Measurements from ENCODE around the gene MAN2A2.
"Not testable (repeated sequence)": the region's sequence is repeated elsewhere in the genome, so short reads cannot be mapped to it uniquely, and the experiment has no call there.

Gene MAN2A2

DNA sequence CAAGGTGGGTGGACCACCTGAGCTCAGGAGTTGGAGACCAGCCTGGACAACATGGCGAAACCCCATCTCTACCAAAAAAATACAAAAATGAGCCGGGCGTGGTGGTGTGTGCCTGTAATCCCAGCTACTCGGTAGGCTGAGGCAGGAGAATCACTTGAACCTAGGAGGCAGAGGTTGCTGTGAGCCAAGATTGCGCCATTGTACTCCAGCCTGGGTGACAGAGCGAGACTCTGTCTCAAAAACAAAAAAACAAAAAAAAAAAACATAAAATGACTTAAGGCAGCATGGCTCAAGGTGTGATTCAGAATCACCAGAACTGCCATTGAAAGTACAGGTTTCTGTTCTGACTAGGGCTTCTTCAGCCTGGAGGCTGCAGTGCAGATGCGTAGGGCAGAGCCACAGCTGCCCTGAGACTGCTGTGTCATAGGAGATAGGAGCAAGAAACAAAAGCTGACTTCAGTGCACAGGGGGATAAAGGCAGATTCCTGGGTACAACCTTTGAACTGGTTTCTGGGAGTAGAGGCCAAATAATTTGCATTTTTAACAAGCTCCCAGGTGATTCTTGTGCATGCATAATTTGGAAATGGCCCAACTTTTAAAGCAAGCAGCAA is 19.7 kb downstream of the MAN2A2 start:
- not testable (repeated sequence) for DNase-seq

GRCh38 chr15:90924375-90924774 is 21.3 kb downstream of the MAN2A2 start:
- no peak for DNase-seq

DNA sequence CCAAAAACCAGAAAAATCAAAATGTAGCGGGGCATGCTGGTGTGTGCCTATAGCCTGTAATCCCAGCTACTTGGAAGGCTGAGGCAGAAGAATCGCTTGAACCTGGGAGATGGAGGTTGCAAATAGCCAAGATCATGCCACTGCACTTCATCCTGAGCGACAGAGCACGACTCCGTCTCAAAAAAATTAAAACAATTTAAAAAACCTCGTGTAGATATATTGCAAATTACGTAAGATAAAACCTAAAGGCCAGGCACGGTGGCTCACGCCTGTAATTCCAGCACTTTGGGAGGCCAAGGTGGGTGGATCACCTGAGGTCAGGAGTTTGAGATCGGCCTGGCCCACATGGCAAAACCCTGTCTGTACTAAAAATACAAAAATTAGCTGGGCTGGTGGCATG is 23.7 kb downstream of the MAN2A2 start:
- not testable (repeated sequence) for DNase-seq

GRCh38 chr15:90928106-90928505 is 25.0 kb downstream of the MAN2A2 start:
- not testable (repeated sequence) for DNase-seq

DNA sequence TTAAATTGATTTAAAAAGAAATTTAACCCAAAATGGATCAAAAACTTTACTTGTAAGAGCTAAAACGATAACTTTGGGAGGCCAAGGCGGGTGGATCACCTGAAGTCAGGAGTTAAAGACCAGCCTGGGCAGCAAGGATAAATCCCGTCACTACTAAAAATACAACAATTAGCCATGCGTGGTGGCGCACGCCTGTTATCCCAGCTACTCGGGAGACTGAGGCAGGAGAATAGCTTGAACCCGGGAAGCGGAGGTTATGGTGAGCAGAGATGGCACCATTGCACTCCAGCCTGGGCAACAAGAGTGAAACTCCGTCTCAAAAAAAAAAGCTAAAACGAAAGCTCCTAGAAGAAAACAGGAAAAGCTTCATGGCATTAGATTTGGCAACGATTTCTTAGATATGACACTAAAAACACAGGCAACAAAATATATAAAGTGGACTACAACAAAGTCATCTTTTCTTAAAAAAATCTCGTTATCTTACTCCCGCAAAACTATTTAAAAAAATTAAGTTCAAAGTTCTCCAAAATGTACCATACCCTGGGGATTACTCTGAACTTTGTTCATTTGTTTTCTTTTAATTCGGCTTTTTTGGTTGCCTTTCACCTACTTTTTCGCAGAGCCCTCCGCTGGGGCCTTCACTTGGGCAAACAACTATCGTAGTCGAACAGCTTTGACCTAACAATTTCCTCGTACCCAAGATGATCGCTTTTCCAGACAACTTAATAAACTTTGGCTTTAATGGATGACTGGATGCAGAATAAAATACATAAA is 26.3 kb downstream of the MAN2A2 start:
- no peak for DNase-seq

- no peak for DNase-seq
Observed at GRCh38 chr15:90930861-90931574, 27.9 kb downstream of the MAN2A2 start.

GRCh38 chr15:90931575-90931827 is 28.4 kb downstream of the MAN2A2 start:
- no peak for DNase-seq

DNA sequence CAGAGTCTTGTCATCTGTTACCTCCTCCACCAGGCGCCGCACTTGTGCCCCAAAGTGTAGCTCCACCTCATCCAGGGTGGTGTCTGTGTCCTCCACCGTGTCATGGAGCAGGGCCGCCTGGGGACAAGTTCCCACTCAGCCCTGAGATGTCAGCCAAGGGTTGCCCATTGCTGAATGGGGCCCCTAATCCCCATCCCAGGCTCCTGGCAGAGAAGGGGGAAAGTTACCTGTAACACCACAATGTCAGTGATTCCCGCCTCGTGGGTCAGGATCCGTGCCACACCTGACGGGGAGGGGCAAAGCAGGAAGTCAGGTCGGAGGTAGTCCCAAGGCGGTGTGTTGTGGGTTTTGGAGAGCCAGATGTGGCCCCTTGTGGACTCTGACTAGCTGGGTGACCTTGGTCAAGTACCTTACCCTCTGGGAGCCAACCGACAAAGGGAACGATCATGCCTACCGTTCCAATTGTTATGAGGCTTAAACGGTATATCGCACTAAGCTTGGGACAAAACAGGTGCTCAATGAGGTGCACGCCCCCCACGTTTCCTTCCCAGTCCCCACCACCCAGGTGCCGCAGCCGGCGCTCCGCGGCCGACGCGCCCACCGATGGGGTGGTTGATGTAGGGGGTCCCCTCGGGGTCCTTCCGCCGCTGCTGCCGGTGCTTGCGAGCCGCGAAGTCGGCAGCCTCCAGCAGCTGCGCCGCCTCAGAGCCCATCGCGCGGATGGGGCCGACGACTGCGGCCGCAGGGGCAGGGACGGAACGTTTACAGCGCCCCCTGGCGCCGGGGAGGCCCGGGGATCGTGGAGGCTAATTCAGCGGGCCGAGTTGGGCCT is 28.9 kb downstream of the MAN2A2 start, which contains the start of gene HDDC3:
HDDC3 (minus strand) TSS at position 722 of the 832 bp plus-strand sequence; CDS start at position 713, 9 bp downstream.
- peak; percentile 93 for DNase-seq

- DNase-seq = no peak
Observed at GRCh38 chr15:90932660-90932991, 29.5 kb downstream of the MAN2A2 start.

GRCh38 chr15:90933301-90933700 is 30.2 kb downstream of the MAN2A2 start:
- no peak for DNase-seq

- peak; percentile 83 for DNase-seq
Observed at GRCh38 chr15:90934256-90934948, 31.3 kb downstream of the MAN2A2 start.

- DNase-seq = peak; percentile 93
Observed at GRCh38 chr15:90934949-90935751, 32.0 kb downstream of the MAN2A2 start, which contains the start of gene UNC45A. UNC45A (plus strand) TSS chr15:90935285; CDS start chr15:90935325, 40 bp downstream.

DNA sequence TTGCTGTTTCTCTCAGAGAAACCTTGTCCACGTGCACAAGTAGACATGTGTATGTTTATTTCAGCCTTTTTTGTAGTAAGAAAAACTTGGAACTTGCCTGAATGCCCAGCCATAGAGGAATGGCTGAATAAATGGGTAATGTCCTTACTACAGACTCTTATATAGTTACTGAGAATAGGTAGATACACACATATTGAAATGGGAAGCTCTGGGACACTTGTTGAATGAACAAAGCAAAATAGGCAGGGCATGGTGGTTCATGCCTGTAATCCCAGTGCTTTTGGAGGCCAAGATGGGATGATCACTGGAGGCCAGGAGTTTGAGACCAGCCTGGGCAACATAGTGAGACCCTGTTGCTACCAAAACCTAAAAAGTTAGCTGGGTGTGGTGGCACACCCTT is 33.7 kb downstream of the MAN2A2 start:
- no peak for DNase-seq

- no peak for DNase-seq
Observed at GRCh38 chr15:90938261-90938660, 35.2 kb downstream of the MAN2A2 start.

DNA sequence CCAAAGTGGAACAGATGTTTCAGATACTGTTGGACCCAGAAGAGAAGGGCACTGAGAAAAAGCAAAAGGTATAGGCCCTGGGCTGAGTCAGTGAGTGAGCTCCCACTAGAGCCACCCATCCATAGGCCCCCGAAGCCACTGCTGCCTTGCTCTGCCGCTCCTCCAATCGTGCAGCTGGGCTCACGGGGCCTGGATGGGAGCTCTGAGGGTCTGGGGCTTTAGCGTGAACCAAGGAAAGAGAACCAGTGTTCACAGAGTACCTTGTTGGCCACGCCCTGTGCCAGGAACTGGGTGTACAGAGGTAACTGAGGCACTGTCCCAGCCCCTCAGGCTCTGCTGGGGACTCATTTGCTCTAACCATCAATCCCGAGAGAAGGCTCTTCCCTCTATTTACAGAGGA is 36.7 kb downstream of the MAN2A2 start:
- no peak for DNase-seq

DNA sequence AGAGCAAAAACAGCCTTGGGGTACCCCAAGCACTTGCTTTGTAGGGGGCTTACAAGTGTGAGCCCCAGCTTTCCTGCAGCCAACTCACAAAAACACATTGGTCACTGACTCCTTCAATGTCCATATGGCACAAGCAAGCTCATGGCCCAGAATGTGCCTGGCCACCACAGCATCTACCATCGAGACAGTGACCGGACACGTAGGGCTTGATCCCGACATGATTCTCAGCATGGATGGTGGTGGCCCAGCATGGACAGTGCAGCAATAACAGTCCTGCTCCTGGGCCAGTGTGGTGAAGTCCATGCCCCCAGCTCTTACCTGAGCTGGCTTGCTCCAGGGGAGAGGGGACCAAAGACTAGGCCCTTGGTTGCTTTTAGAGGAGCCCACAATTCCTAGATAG is 37.9 kb downstream of the MAN2A2 start:
- no peak for DNase-seq

GRCh38 chr15:90942354-90943120 is 39.4 kb downstream of the MAN2A2 start:
- no peak for DNase-seq

DNA sequence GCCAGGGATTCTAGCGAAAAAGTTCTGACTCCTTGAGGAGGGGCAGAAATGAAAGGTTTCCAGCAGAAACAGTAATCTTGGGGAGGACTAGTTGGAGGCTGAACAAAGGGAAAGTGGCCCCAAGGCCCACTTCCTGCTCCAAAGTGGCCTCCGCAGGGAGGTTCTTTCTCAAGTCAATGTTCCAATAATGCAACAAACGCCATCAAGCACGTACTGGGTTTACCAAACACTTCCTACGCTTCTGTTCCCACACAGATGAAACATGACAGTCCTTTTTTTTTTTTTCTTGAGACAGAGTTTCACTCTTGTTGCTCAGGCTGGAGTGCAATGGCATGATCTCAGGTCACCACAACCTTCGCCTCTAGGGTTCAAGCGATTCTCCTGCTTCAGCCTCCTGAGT is 42.0 kb downstream of the MAN2A2 start:
- DNase-seq = no peak

DNA sequence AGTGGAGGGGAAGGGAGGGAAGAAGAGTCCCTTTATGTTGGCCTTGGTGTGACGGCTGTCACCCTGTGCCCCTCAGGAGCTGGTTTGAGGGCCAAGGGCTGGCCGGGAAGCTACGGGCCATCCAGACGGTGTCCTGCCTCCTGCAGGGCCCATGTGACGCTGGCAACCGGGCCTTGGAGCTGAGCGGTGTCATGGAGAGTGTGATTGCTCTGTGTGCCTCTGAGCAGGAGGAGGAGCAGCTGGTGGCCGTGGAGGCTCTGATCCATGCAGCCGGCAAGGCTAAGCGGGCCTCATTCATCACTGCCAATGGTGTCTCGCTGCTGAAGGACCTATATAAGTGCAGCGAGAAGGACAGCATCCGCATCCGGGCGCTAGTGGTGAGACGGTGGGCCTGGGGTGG is 43.4 kb downstream of the MAN2A2 start:
- DNase-seq = no peak

DNA sequence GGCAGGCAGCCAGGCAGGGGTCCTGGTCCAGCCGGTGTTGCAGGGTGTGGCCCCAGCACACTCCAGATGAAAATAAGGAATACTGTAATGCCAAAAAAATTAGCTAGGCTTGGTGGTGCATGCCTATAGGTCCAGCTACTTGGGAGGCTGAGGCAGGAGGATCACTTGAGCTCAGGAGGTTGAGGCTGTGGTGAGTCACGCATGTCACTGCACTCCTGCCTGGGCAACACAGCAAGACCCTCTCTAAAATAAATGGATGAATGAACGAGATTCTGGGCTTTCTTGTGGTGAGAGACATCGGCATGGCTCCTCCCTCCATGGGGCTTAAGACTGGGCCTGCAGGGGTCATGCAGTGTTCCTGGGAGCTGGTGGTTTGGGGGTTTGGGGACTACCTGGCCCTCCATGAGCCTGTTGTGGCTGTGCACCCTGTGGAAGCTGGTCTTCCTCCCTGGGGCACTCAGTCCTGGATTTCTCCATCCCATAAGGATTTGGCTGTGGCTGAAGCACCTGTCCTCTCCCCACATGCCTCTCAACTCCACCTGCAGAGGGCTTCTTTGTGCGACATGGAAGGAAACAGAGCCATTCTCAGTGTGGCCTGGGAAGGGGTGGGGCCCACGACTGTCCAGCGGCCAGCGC is 44.0 kb downstream of the MAN2A2 start:
- DNase-seq = no peak

Measured in right forelimb (tissue), 1 donor.